ENCODE measurements around the gene CCR8. TPM values are rescaled to one million over a fixed set of nuclear protein-coding genes. Genes with fewer than 3 reads are reported as not detected.

Gene CCR8
- total RNA-seq, 1 experiment from 2014 or later = not detected

DNA sequence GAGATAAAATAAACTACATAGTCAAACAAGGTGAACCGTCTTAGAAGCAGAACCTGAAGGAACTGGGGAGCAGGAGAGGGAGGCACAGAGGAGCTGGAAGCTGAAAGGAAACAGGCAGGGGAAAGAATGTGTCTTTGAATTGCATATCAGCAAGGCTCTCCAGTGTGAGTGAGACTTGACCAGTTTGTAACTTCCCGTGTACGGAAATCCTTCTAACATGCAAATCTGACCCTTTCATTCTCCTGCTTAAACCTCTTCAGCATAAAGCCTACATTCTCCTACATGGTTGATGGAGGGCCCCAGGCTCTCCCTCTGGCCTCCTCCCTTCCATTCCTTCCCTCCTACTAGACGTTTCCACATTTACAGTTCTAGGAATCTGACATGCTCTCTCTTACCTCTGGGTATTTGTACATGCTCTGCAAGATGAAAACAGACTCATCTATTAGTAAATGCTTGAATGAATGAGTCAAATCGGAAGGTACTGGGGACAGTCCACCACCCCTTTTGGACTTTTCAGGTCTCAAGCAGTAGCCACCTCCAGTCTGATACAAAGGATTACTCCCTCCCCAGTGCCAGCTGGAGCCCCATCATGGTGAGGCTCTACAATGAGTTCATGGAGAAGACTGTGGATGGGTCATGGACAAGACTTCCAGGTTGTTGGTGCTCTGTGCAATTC lies 47.6 kb downstream of the CCR8 start:
- intact Hi-C loops (cut with micrococcal nuclease; ENCODE audit: unreplicated experiment) = no loop called here
- CTCF ChIA-PET = interaction anchor here (1.1 to 3.2 kb wide), 2 partner anchors 89 to 187 kb away, joined by 6 to 31 read pairs; no protein-coding TSS in a partner anchor
- DNase-seq = no peak
- Mint-ChIP-seq H3K36me3 (ENCODE audit: insufficient read depth, unreplicated experiment) (peaks cover 10% of the 10 kb centered on the region), H3K4me1 (ENCODE audit: low read depth, unreplicated experiment) (peaks cover 9% of the 10 kb centered on the region), H3K4me3 (ENCODE audit: low read depth, unreplicated experiment) (no peak overlapping the region), H3K27ac (ENCODE audit: unreplicated experiment) (no peak overlapping the region), H3K27me3 (ENCODE audit: unreplicated experiment) (no peaks in the 10 kb centered on the region), H3K9me3 (ENCODE audit: low read depth, unreplicated experiment) (no peaks in the 10 kb centered on the region)
- TF ChIP-seq, protein P1, sequence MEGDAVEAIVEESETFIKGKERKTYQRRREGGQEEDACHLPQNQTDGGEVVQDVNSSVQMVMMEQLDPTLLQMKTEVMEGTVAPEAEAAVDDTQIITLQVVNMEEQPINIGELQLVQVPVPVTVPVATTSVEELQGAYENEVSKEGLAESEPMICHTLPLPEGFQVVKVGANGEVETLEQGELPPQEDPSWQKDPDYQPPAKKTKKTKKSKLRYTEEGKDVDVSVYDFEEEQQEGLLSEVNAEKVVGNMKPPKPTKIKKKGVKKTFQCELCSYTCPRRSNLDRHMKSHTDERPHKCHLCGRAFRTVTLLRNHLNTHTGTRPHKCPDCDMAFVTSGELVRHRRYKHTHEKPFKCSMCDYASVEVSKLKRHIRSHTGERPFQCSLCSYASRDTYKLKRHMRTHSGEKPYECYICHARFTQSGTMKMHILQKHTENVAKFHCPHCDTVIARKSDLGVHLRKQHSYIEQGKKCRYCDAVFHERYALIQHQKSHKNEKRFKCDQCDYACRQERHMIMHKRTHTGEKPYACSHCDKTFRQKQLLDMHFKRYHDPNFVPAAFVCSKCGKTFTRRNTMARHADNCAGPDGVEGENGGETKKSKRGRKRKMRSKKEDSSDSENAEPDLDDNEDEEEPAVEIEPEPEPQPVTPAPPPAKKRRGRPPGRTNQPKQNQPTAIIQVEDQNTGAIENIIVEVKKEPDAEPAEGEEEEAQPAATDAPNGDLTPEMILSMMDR (IDR thresholded peaks at IDR 0.05; ENCODE audit: unreplicated experiment) = no peak
- BruUV-seq (replicated peaks) = no TSS peak

GRCh38 chr3:39378088-39378487 lies 48.6 kb downstream of the CCR8 start:
- Mint-ChIP-seq H3K4me3 (ENCODE audit: low read depth, unreplicated experiment) (no peak overlapping the region), H3K36me3 (ENCODE audit: insufficient read depth, unreplicated experiment) (peaks cover 12% of the 10 kb centered on the region), H3K4me1 (ENCODE audit: low read depth, unreplicated experiment) (peaks cover 9% of the 10 kb centered on the region), H3K9me3 (ENCODE audit: low read depth, unreplicated experiment) (no peaks in the 10 kb centered on the region), H3K27me3 (ENCODE audit: unreplicated experiment) (no peaks in the 10 kb centered on the region), H3K27ac (ENCODE audit: unreplicated experiment) (no peak overlapping the region)
- no TSS peak for BruUV-seq (replicated peaks)
- CTCF ChIA-PET = interaction anchor here (0.8 to 3.2 kb wide), 7 partner anchors 29 to 253 kb away, joined by 3 to 32 read pairs (median 5); partner anchors contain the start of gene CX3CR1
- peak; percentile 71 for DNase-seq
- TF ChIP-seq, protein P1 (IDR thresholded peaks at IDR 0.05; ENCODE audit: unreplicated experiment) = peak; percentile 57
- intact Hi-C loops (cut with micrococcal nuclease; ENCODE audit: unreplicated experiment) = loop anchor here (2.0 kb wide), 2 partner anchors 85 to 189 kb away; no protein-coding TSS in a partner anchor

GRCh38 chr3:39378957-39379777 lies 49.7 kb downstream of the CCR8 start:
- no peaks in the 10 kb centered on the region for H3K27me3 Mint-ChIP-seq (ENCODE audit: unreplicated experiment)
- intact Hi-C loops (cut with micrococcal nuclease; ENCODE audit: unreplicated experiment) = loop anchor here (2.0 kb wide), 2 partner anchors 86 to 190 kb away; no protein-coding TSS in a partner anchor
- TF ChIP-seq, protein P1 (IDR thresholded peaks at IDR 0.05; ENCODE audit: unreplicated experiment) = no peak
- H3K27ac Mint-ChIP-seq (ENCODE audit: unreplicated experiment) = no peak overlapping the region
- no peak overlapping the region for H3K4me3 Mint-ChIP-seq (ENCODE audit: low read depth, unreplicated experiment)
- no TSS peak for BruUV-seq (replicated peaks)
- CTCF ChIA-PET = interaction anchor here (1.3 to 3.2 kb wide), 3 partner anchors 87 to 252 kb away, joined by 4 to 32 read pairs (median 31); no protein-coding TSS in a partner anchor
- peaks cover 9% of the 10 kb centered on the region for H3K4me1 Mint-ChIP-seq (ENCODE audit: low read depth, unreplicated experiment)
- no peaks in the 10 kb centered on the region for H3K9me3 Mint-ChIP-seq (ENCODE audit: low read depth, unreplicated experiment)
- peaks cover 23% of the 10 kb centered on the region for H3K36me3 Mint-ChIP-seq (ENCODE audit: insufficient read depth, unreplicated experiment)
- no peak for DNase-seq

GRCh38 chr3:39379778-39380155 lies 50.3 kb downstream of the CCR8 start:
- CTCF ChIA-PET = interaction anchor here (2.1 to 3.2 kb wide), 2 partner anchors 88 to 91 kb away, joined by 31 to 32 read pairs; no protein-coding TSS in a partner anchor
- peaks cover 9% of the 10 kb centered on the region for H3K4me1 Mint-ChIP-seq (ENCODE audit: low read depth, unreplicated experiment)
- H3K9me3 Mint-ChIP-seq (ENCODE audit: low read depth, unreplicated experiment) = no peaks in the 10 kb centered on the region
- peaks cover 29% of the 10 kb centered on the region for H3K36me3 Mint-ChIP-seq (ENCODE audit: insufficient read depth, unreplicated experiment)
- DNase-seq = no peak
- H3K27me3 Mint-ChIP-seq (ENCODE audit: unreplicated experiment) = no peaks in the 10 kb centered on the region
- H3K27ac Mint-ChIP-seq (ENCODE audit: unreplicated experiment) = no peak overlapping the region
- TF ChIP-seq, protein P1 (IDR thresholded peaks at IDR 0.05; ENCODE audit: unreplicated experiment) = no peak
- intact Hi-C loops (cut with micrococcal nuclease; ENCODE audit: unreplicated experiment) = loop anchor here (2.0 to 5.0 kb wide), 3 partner anchors 47 to 191 kb away; no protein-coding TSS in a partner anchor
- no peak overlapping the region for H3K4me3 Mint-ChIP-seq (ENCODE audit: low read depth, unreplicated experiment)
- BruUV-seq (replicated peaks) = no TSS peak
